Transverse colon (tissue), 4 donors: ENCODE data around the gene OR10G7.

Source experiments
- CTCF ChIP-seq, 5 experiments: fragments of 200-600 bp in 3 of 5; fragments of 450-650 bp in 2 of 5; sonication (generic) in 3 of 5; IDR thresholded peaks; 1 replicate in 2 of 5; 2 replicates in 3 of 5; pipeline ENCODE4 v1.5.1; 2016 to 2017; ENCODE audit warnings: antibody characterized with exemption in 5 of 5, inconsistent platforms in 3 of 5, mild to moderate bottlenecking in 2 of 5, moderate library complexity in 1 of 5
- EP300 ChIP-seq: sonication (generic); formaldehyde crosslinking; IDR thresholded peaks from one replicate; pipeline ENCODE4 v1.6.1; 2017; ENCODE audit warnings: antibody characterized with exemption, low read depth
- POLR2AphosphoS5 ChIP-seq, 3 donors: sonication (generic); formaldehyde crosslinking; IDR thresholded peaks; one replicate each; pipeline ENCODE4 v1.6.1; 2016; ENCODE audit warnings: antibody characterized with exemption in 3 of 3

- TF ChIP-seq CTCF (IDR thresholded peaks at IDR 0.05) (no peak), POLR2AphosphoS5 (IDR thresholded peaks at IDR 0.05) (no peak), EP300 (no peak)
These were observed 38.7 kb upstream of the OR10G7 start for GRCh38 chr11:124079631-124080326.
